ENCODE measurements around the gene CENPM.

The CENPM gene

DNA sequence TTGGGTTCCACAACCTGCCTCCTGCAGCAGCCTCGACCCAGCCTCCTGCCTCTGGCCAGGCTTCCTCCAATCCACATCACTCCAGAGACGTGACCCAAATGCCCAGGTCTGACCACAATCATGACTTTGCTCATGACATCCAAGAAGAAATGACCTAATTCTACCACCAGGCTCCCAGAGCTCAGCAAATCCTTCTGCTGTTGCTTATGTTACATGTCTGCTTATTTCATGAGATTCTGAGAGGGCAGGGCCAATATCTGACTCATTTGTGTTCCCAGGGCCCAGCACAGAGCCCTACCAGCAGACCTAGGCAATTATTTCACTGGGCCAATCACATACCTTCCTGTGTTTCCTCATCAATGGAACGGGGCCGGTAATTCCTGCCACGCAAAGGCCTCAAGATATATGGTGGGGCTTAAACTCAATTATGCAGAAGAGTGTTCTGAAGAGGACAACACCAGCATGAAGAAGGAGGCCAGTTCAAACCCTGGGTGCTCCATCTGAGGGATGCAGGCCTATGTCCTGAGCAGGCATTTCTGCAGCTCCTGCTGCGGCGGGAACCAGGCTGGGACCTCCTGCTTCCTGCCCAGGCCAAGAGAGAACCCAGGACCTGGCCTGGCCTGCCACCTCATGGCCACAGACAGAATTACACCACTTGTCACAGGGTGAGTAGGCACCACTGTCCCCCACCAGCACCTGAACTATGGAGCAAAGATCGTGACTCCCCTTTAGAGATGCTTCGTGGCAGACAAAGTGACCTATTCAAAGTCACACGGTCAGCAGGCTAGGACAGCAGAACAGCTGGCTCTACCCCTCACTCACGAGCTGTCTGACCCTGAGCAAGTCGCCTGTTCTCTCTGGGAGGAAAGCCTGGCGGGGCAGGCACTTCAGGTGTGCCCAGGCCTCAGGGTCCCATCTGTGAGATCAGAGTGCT is 5.9 kb downstream of the CENPM start:
- H3K4me3 ChIP-seq (ENCODE audit: low read depth, low read length), result peak overlapping the region; percentile 43
- DNase-seq (ENCODE audit: low read depth), result peak; percentile 91

GRCh38 chr22:41939981-41940831 is 6.7 kb downstream of the CENPM start:
- peak overlapping the region; percentile 67 for H3K4me3 ChIP-seq (ENCODE audit: low read depth, low read length)
- TF ChIP-seq, protein P1, sequence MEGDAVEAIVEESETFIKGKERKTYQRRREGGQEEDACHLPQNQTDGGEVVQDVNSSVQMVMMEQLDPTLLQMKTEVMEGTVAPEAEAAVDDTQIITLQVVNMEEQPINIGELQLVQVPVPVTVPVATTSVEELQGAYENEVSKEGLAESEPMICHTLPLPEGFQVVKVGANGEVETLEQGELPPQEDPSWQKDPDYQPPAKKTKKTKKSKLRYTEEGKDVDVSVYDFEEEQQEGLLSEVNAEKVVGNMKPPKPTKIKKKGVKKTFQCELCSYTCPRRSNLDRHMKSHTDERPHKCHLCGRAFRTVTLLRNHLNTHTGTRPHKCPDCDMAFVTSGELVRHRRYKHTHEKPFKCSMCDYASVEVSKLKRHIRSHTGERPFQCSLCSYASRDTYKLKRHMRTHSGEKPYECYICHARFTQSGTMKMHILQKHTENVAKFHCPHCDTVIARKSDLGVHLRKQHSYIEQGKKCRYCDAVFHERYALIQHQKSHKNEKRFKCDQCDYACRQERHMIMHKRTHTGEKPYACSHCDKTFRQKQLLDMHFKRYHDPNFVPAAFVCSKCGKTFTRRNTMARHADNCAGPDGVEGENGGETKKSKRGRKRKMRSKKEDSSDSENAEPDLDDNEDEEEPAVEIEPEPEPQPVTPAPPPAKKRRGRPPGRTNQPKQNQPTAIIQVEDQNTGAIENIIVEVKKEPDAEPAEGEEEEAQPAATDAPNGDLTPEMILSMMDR (IDR thresholded peaks at IDR 0.05; ENCODE audit: insufficient read depth, low read depth, low read length, missing control alignments), result no peak
- peak; percentile 98 for DNase-seq (ENCODE audit: low read depth)

More for the DNA sequence above, 5.9 kb downstream of the CENPM start:
- TF ChIP-seq, protein P1 (IDR thresholded peaks at IDR 0.05; ENCODE audit: insufficient read depth, low read depth, low read length, missing control alignments), result peak; percentile 89

GRCh38 chr22:41936894-41937169 is 10.1 kb downstream of the CENPM start:
- DNase-seq (ENCODE audit: low read depth), result no peak
- TF ChIP-seq, protein P1 (IDR thresholded peaks at IDR 0.05; ENCODE audit: insufficient read depth, low read depth, low read length, missing control alignments), result no peak
- H3K4me3 ChIP-seq (ENCODE audit: low read depth, low read length), result peak overlapping the region; percentile 1; the same call in 1 of the 2 replicates

DNA sequence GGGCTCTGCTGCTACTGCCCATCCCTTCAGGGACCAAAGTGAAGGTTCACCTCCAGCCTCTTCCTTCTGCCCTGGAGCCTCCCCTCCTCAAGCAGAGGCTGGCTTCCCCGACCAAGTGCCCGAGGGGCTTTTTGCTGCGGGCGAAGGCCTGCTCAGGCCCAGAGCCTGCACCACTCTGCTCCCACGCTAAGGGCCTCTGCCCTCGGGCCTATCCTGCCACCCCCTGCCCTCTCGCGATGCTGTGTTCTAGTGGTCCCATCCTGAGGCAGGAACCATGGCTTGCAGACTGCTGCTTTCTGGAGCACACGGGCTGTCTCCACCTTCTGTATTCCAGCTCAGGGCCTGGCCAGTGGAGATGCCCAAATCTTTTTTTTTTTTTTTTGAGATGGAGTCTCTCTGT is 11.4 kb downstream of the CENPM start:
- H3K4me3 ChIP-seq (ENCODE audit: low read depth, low read length), result no peak overlapping the region
- DNase-seq (ENCODE audit: low read depth), result no peak
- TF ChIP-seq, protein P1 (IDR thresholded peaks at IDR 0.05; ENCODE audit: insufficient read depth, low read depth, low read length, missing control alignments), result no peak

GRCh38 chr22:41935015-41935351 is 12.0 kb downstream of the CENPM start:
- DNase-seq (ENCODE audit: low read depth), result no peak
- no peak overlapping the region for H3K4me3 ChIP-seq (ENCODE audit: low read depth, low read length)
- TF ChIP-seq, protein P1 (IDR thresholded peaks at IDR 0.05; ENCODE audit: insufficient read depth, low read depth, low read length, missing control alignments), result no peak

DNA sequence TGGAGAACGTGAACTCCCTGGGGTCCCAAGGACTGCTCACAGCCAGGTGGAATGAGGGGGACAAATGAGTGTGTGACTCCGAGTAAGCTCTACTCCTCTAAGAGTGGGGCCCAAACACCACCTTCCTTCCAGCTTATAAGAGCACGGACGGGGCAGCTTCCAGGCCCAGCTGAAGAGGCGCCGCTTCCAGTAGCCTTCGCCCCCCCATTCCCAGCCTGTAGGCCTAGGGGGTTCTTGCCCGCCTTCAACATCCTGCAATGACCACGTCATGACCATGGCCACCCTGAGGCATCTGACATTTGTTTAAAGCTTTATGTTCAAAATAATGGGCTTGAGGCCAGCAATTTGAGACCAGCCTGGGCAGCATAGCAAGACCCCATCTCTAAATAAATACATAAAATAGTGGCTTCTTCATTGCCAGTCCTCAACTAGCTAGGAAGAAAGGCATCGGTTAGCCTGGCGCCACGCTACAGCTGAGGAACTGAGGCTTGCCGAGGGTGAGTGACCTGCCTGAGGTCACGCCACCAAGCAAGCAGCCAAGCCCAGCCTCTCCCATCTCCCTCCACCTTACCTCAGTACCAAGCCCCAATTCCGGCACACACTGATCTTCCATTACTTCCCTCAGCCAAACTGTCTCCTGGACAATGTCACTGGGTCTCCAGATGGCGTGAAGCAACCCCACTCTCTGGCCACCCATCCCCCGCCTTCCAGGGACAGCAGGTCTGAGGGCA is 12.5 kb downstream of the CENPM start:
- no peak for DNase-seq (ENCODE audit: low read depth)
- TF ChIP-seq, protein P1 (IDR thresholded peaks at IDR 0.05; ENCODE audit: insufficient read depth, low read depth, low read length, missing control alignments), result no peak
- H3K4me3 ChIP-seq (ENCODE audit: low read depth, low read length), result no peak overlapping the region
